H1 (cell line): ENCODE data around the gene PRR3. TPM values are rescaled to one million over a fixed set of nuclear protein-coding genes. Genes with fewer than 3 reads are reported as not detected.

ENCODE experiments used
- CTCF ChIA-PET: fragments of 300-600 bp; sonication (Branson Sonifier 250); formaldehyde crosslinking; loops from one replicate; lab custom pipeline; 2021; ENCODE audit not compliant: partially characterized antibody; lab: Charles Lee
- POLR2A ChIA-PET: fragments of 300-600 bp; sonication (Branson Sonifier 250); formaldehyde crosslinking; loops from one replicate; lab custom pipeline; 2021; ENCODE audit warnings: inconsistent platforms; ENCODE audit not compliant: partially characterized antibody; lab: Charles Lee
- DNase-seq, 2 experiments: peaks; one replicate each; pipeline versions ENCODE4 v3.0.0 to v3.0.0-alpha.2; 2010 to 2022; ENCODE audit warnings: low spot score in 2 of 2, low read depth in 1 of 2, mixed read lengths in 1 of 2
- FAIRE-seq: peaks from 2 replicates; lab custom pipeline; 2011; peaks lifted over from hg19 to GRCh38; lab: Jason Lieb, UNC
- H2AFZ ChIP-seq: 2 replicates; pipeline ENCODE4 v1.8.1; 2012; ENCODE audit warnings: low read length, inconsistent platforms
- H2AK5ac ChIP-seq: 2 replicates; pipeline ENCODE4 v1.6.1; 2013; ENCODE audit warnings: low read depth, low read length
- H2BK120ac ChIP-seq: replicated peaks from 2 replicates; pipeline ENCODE3; 2013; ENCODE audit warnings: low read depth, low read length, inconsistent platforms
- H2BK12ac ChIP-seq: 2 replicates; pipeline ENCODE4 v1.6.1; 2013; ENCODE audit warnings: low read depth, low read length
- H2BK15ac ChIP-seq: 2 replicates; pipeline ENCODE4 v1.6.1; 2013; ENCODE audit warnings: low read length
- H2BK20ac ChIP-seq: 2 replicates; pipeline ENCODE4 v1.6.1; 2013; ENCODE audit warnings: low read length
- H2BK5ac ChIP-seq: 2 replicates; pipeline ENCODE4 v1.6.1; 2013; ENCODE audit warnings: low read depth, low read length
- H3K14ac ChIP-seq: 2 replicates; pipeline ENCODE4 v1.6.1; 2013; ENCODE audit warnings: inconsistent platforms; ENCODE audit not compliant: insufficient read length
- H3K18ac ChIP-seq: 2 replicates; pipeline ENCODE4 v1.6.1; 2013; ENCODE audit warnings: low read length; ENCODE audit errors: extremely low read depth
- H3K23ac ChIP-seq: 2 replicates; pipeline ENCODE4 v1.6.1; 2013; ENCODE audit warnings: inconsistent platforms; ENCODE audit not compliant: insufficient read length
- H3K23me2 ChIP-seq: 2 replicates; pipeline ENCODE4 v1.6.1; 2013; ENCODE audit warnings: low read depth, low read length
- H3K27ac ChIP-seq: 2 replicates; pipeline ENCODE4 v1.6.1; 2011; ENCODE audit warnings: low read depth, low read length, inconsistent platforms
- H3K27me3 ChIP-seq, 4 experiments: replicated peaks in 1 of 4; 1 replicate in 1 of 4; 2 replicates in 3 of 4; pipeline versions ENCODE4 v1.6.1 to v1.8.1; 2011 to 2013; ENCODE audit warnings: low read length in 3 of 4, mild to moderate bottlenecking in 3 of 4, inconsistent platforms in 2 of 4, mixed read lengths in 2 of 4, moderate library complexity in 1 of 4; ENCODE audit not compliant: control insufficient read depth in 3 of 4, insufficient read depth in 3 of 4; ENCODE audit errors: extremely low read depth in 1 of 4
- H3K36me3 ChIP-seq, 4 experiments: 2 replicates each; pipeline versions ENCODE4 v1.6.1 to v1.8.1; 2011 to 2013; ENCODE audit warnings: mild to moderate bottlenecking in 4 of 4, low read length in 3 of 4, moderate library complexity in 2 of 4, control low read depth in 1 of 4, inconsistent platforms in 1 of 4; ENCODE audit not compliant: insufficient read depth in 4 of 4, control insufficient read depth in 2 of 4
- H3K4ac ChIP-seq: replicated peaks from 2 replicates; pipeline ENCODE3; 2013; ENCODE audit warnings: low read length, low read depth, mixed read lengths, inconsistent platforms; ENCODE audit not compliant: insufficient read length
- H3K4me1 ChIP-seq, 4 experiments: replicated peaks in 1 of 4; 1 replicate in 1 of 4; 2 replicates in 3 of 4; pipeline versions ENCODE4 v1.6.1 to v1.8.1; 2011 to 2013; ENCODE audit warnings: low read length in 3 of 4, inconsistent platforms in 2 of 4, mixed read lengths in 1 of 4; ENCODE audit not compliant: insufficient read depth in 4 of 4, control insufficient read depth in 3 of 4
- H3K4me2 ChIP-seq, 2 experiments: 2 replicates each; pipeline versions ENCODE4 v1.6.1 to v1.8.1; 2011 to 2013; ENCODE audit warnings: low read depth in 2 of 2, low read length in 2 of 2, control low read depth in 1 of 2, inconsistent platforms in 1 of 2, mild to moderate bottlenecking in 1 of 2; ENCODE audit not compliant: insufficient read depth in 1 of 2
- H3K4me3 ChIP-seq, 4 experiments: fragments of 200-600, 300-600 bp in 1 of 4; sonication (generic), shearing (Covaris generic), sonication (Bioruptor Twin) in 1 of 4; 2 replicates each; pipeline versions ENCODE4 v1.5.1 to v1.8.1; 2011 to 2016; ENCODE audit warnings: low read length in 4 of 4, low read depth in 3 of 4, control low read depth in 2 of 4, inconsistent platforms in 2 of 4, mild to moderate bottlenecking in 2 of 4, mixed read lengths in 1 of 4, moderate library complexity in 1 of 4; ENCODE audit not compliant: insufficient read depth in 2 of 4; ENCODE audit errors: extremely low read depth in 1 of 4
- H3K56ac ChIP-seq: replicated peaks from 2 replicates; pipeline ENCODE3; 2013; ENCODE audit warnings: low read depth, mild to moderate bottlenecking, mixed read lengths, low read length, inconsistent platforms; ENCODE audit not compliant: insufficient read length
- H3K79me1 ChIP-seq: 2 replicates; pipeline ENCODE4 v1.6.1; 2013; ENCODE audit warnings: low read depth, low read length, control low read depth
- H3K79me2 ChIP-seq, 2 experiments: 2 replicates each; pipeline versions ENCODE4 v1.6.1 to v1.8.1; 2012 to 2013; ENCODE audit warnings: low read length in 2 of 2, mild to moderate bottlenecking in 2 of 2, inconsistent platforms in 1 of 2; ENCODE audit not compliant: insufficient read depth in 2 of 2, control insufficient read depth in 1 of 2
- H3K9ac ChIP-seq, 4 experiments: replicated peaks in 1 of 4; 1 replicate in 1 of 4; 2 replicates in 3 of 4; pipeline versions ENCODE4 v1.6.1 to v1.8.1; 2011 to 2013; ENCODE audit warnings: low read depth in 3 of 4, low read length in 3 of 4, control low read depth in 2 of 4, mild to moderate bottlenecking in 2 of 4, moderate library complexity in 2 of 4, inconsistent platforms in 1 of 4; ENCODE audit errors: extremely low read depth in 1 of 4
- H3K9me3 ChIP-seq, 2 experiments: 2 replicates each; pipeline versions ENCODE4 v1.6.1 to v1.8.1; 2012 to 2013; ENCODE audit warnings: mild to moderate bottlenecking in 2 of 2, moderate library complexity in 2 of 2, control low read depth in 1 of 2, inconsistent platforms in 1 of 2, low read depth in 1 of 2, low read length in 1 of 2, mixed read lengths in 1 of 2; ENCODE audit not compliant: insufficient read depth in 2 of 2
- H4K20me1 ChIP-seq, 2 experiments: replicated peaks in 1 of 2; 2 replicates each; pipeline versions ENCODE3 to v1.8.1; 2011 to 2013; ENCODE audit warnings: inconsistent platforms in 2 of 2, low read length in 2 of 2, mild to moderate bottlenecking in 1 of 2; ENCODE audit not compliant: insufficient read depth in 2 of 2, control insufficient read depth in 1 of 2
- H4K5ac ChIP-seq: 2 replicates; pipeline ENCODE4 v1.6.1; 2013; ENCODE audit warnings: low read length, low read depth, mixed read lengths, inconsistent platforms; ENCODE audit not compliant: insufficient read length
- H4K8ac ChIP-seq: 2 replicates; pipeline ENCODE4 v1.8.0; 2013; ENCODE audit warnings: mild to moderate bottlenecking, moderate library complexity, low read length, inconsistent platforms; ENCODE audit not compliant: insufficient read depth; ENCODE audit errors: extremely low read depth
- H4K91ac ChIP-seq: replicated peaks from 2 replicates; pipeline ENCODE3; 2013; ENCODE audit warnings: low read length, mixed read lengths, inconsistent platforms; ENCODE audit not compliant: insufficient read length
- POU5F1 ChIP-seq: IDR thresholded peaks from 2 replicates; pipeline ENCODE4 v1.6.1; 2011; ENCODE audit warnings: low read depth, mild to moderate bottlenecking, low read length, moderate library complexity
- SIN3A ChIP-seq, 2 experiments: IDR thresholded peaks in 1 of 2; conservative IDR thresholded peaks in 1 of 2; 2 replicates each; pipeline ENCODE4 v1.6.1; 2011 to 2012; ENCODE audit warnings: low read length in 2 of 2, improper control_type of control experiment in 1 of 2, low read depth in 1 of 2, mild to moderate bottlenecking in 1 of 2
- WGBS, 2 experiments: shearing (Covaris generic) in 1 of 2; methylation state at CpG; one replicate each; pipeline versions ENCODE4 v1.1.6 to v1.1.7; 2013 to 2015; ENCODE audit warnings: low lambda C conversion rate in 2 of 2, mixed read lengths in 2 of 2, inconsistent platforms in 1 of 2, low coverage in 1 of 2, missing lambda C conversion rate in 1 of 2; ENCODE audit not compliant: insufficient replicate concordance in 2 of 2, insufficient coverage in 1 of 2, insufficient read length in 1 of 2; ENCODE audit errors: extremely low coverage in 1 of 2, missing lambda C conversion rate in 1 of 2; 5-methylcytosine and 5-hydroxymethylcytosine counted together
- polyA plus RNA-seq, 7 experiments: library from polyadenylated mRNA; depleted of rRNA in 3 of 7; stranded (reverse) in 5 of 7; unstranded in 2 of 7; fragments of >200 nt in 5 of 7; fragments of 200-250 nt in 2 of 7; gene quantifications; 1 replicate in 5 of 7; 2 replicates in 1 of 7; 4 replicates in 1 of 7; pipeline versions ENCODE4 v1.2.1 to v1.2.3, GENCODE V29; 2011 to 2013; ENCODE audit warnings: missing spikeins in 2 of 7, mixed read lengths in 2 of 7
- total RNA-seq: library from RNA; stranded (reverse); fragmentation: NEBNext Ultra II Directional; extraction: Animal tissue kit (Norgen Biotek cat#: 25700); gene quantifications from 2 replicates; pipeline ENCODE4 v1.2.1, GENCODE V29; 2021

The PRR3 gene
- total and polyA plus RNA-seq, 2 of the 8 experiments (the other 6 are each of a cell fraction or from before 2014, with no cell fraction given), result 10.5 to 24.2 TPM

GRCh38 chr6:30564114-30564513 is 7.0 kb downstream of the PRR3 start:
- H2BK120ac ChIP-seq, result no peak overlapping the region
- H3K4me1 ChIP-seq, result no peaks in the 10 kb centered on the region
- no peak overlapping the region for H2BK12ac ChIP-seq
- 100% methylated on average over 1 of the region's 1 CpG; no CpG with 5 or more reads in 1 of the 2 experiments for WGBS, 2 experiments
- H3K79me2 ChIP-seq, result 0 out of 4 replicates have a peak, but pooled peaks cover 0 to 3% of the 10 kb centered on the region in 2 experiments
- H3K9me3 ChIP-seq, result no peaks in the 10 kb centered on the region
- no peak overlapping the region for H4K8ac ChIP-seq
- H2BK20ac ChIP-seq, result no peak overlapping the region
- H3K18ac ChIP-seq, result no peak overlapping the region
- H2BK15ac ChIP-seq, result no peak overlapping the region
- no peak overlapping the region for H2BK5ac ChIP-seq
- no peak overlapping the region for H3K14ac ChIP-seq
- no peak overlapping the region for H3K9ac ChIP-seq
- no peak for TF ChIP-seq SIN3A (conservative IDR thresholded peaks at IDR 0.05 in 1 of 2, IDR thresholded peaks at IDR 0.05 in 1 of 2; ENCODE audit: low read depth in 1 of 2, low read length in 2 of 2)
- TF ChIP-seq POU5F1, result no peak
- no peak overlapping the region for H2AK5ac ChIP-seq
- CTCF ChIA-PET, result interaction anchor here (0.9 to 2.1 kb wide), 3 partner anchors 9 to 523 kb away, joined by 3 to 6 read pairs (median 3); no protein-coding TSS in a partner anchor
- no peak overlapping the region for H3K4ac ChIP-seq
- no peak overlapping the region for H3K27ac ChIP-seq
- no peak overlapping the region for H4K5ac ChIP-seq
- no peak overlapping the region for H3K4me3 ChIP-seq
- H3K23ac ChIP-seq, result no peak overlapping the region
- FAIRE-seq (no peak), DNase-seq (no peak)
- peaks cover 8 to 25% (median 12%) of the 10 kb centered on the region in 4 experiments; a peak in 7 of 8 replicates for H3K36me3 ChIP-seq
- peaks cover 6 to 9% of the 10 kb centered on the region in 2 experiments for H4K20me1 ChIP-seq
- H3K27me3 ChIP-seq, result no peaks in the 10 kb centered on the region
- POLR2A ChIA-PET, result interaction anchor here (0.9 to 4.9 kb wide), 12 partner anchors 9 to 55 kb away, joined by 3 to 68 read pairs (median 4); partner anchors contain the start of genes GNL1, MRPS18B, PPP1R10 and PRR3
- no peak overlapping the region for H3K4me2 ChIP-seq
- no peaks in the 10 kb centered on the region for H3K79me1 ChIP-seq
- H3K56ac ChIP-seq, result no peak overlapping the region
- no peak overlapping the region for H2AFZ ChIP-seq
- no peak overlapping the region for H4K91ac ChIP-seq
- H3K23me2 ChIP-seq, result no peaks in the 10 kb centered on the region
